Esophagus muscularis mucosa (tissue), 4 donors: ENCODE data around the gene OPTC. TPM values are rescaled to one million over a fixed set of nuclear protein-coding genes. Genes with fewer than 3 reads are reported as not detected.

Experiments
- DNase-seq: peaks from one replicate; pipeline ENCODE4 v3.0.0-alpha.2; 2017; ENCODE audit errors: extremely low spot score
- H3K27ac ChIP-seq, 4 donors: fragments of 200-600 bp; sonication (generic); replicated peaks in 1 of 4; 1 replicate in 3 of 4; 2 replicates in 1 of 4; pipeline ENCODE4 v1.5.1; 2016 to 2019; ENCODE audit warnings: mild to moderate bottlenecking in 1 of 4
- H3K27me3 ChIP-seq, 4 donors: fragments of 200-600 bp; sonication (generic); one replicate each; pipeline versions ENCODE4 v1.5.1 to v1.6.0; 2016 to 2019
- H3K36me3 ChIP-seq, 4 donors: fragments of 200-600 bp; sonication (generic); one replicate each; pipeline ENCODE4 v1.5.1; 2016 to 2019
- H3K4me1 ChIP-seq, 4 donors: fragments of 200-600 bp; sonication (generic); one replicate each; pipeline ENCODE4 v1.5.1; 2016 to 2019
- H3K4me3 ChIP-seq, 4 donors: fragments of 200-600 bp; sonication (generic); 1 replicate in 2 of 4; 2 replicates in 2 of 4; pipeline ENCODE4 v1.5.1; 2016 to 2019; ENCODE audit warnings: mild to moderate bottlenecking in 4 of 4, moderate library complexity in 1 of 4
- H3K9me3 ChIP-seq, 4 donors: fragments of 200-600 bp; sonication (generic); 1 replicate in 3 of 4; 2 replicates in 1 of 4; pipeline ENCODE4 v1.5.1; 2016 to 2019
- CTCF ChIP-seq, 3 experiments: fragments of 200-600 bp in 2 of 3; fragments of 450-650 bp in 1 of 3; sonication (generic) in 2 of 3; IDR thresholded peaks; one replicate each; pipeline ENCODE4 v1.5.1; 2017 to 2019; ENCODE audit warnings: antibody characterized with exemption in 3 of 3, mild to moderate bottlenecking in 2 of 3, moderate library complexity in 1 of 3
- EP300 ChIP-seq: sonication (generic); formaldehyde crosslinking; IDR thresholded peaks from one replicate; pipeline ENCODE4 v1.6.1; 2017; ENCODE audit warnings: antibody characterized with exemption
- POLR2A ChIP-seq: fragments of 450-650 bp; IDR thresholded peaks from one replicate; pipeline ENCODE4 v1.6.1; 2017; ENCODE audit warnings: antibody characterized with exemption, moderate library complexity, mild to moderate bottlenecking, low read depth
- POLR2AphosphoS5 ChIP-seq, 2 donors: sonication (generic); formaldehyde crosslinking; IDR thresholded peaks; one replicate each; pipeline ENCODE4 v1.6.1; 2017; ENCODE audit warnings: antibody characterized with exemption in 2 of 2
- WGBS: methylation state at CpG from one replicate; pipeline ENCODE4 v1.1.5; 2018; 5-methylcytosine and 5-hydroxymethylcytosine counted together
- intact Hi-C: fragments of 100-400 bp; cut with DNase I; formaldehyde crosslinking; loops from one replicate; pipeline ENCODE4 v1.15.1; 2023
- total RNA-seq, 4 donors: library from RNA; depleted of rRNA; stranded (reverse); fragments of >200 nt; gene quantifications; one replicate each; pipeline versions ENCODE4 v1.1.0 to v1.2.1, GENCODE V29; 2016

Gene OPTC
- total RNA-seq, 4 donors from 2014 or later = not detected

- intact Hi-C loops = no loop called here
- no peak for TF ChIP-seq EP300
- TF ChIP-seq POLR2AphosphoS5 (IDR thresholded peaks at IDR 0.05) = no peak
- TF ChIP-seq CTCF (IDR thresholded peaks at IDR 0.05) = no peak
- no peak for TF ChIP-seq POLR2A
- Histone ChIP-seq H3K4me3 (no peak overlapping the region), H3K9me3 (no peaks in the 10 kb centered on the region), H3K27ac (no peak overlapping the region), H3K27me3 (no peaks in the 10 kb centered on the region), H3K4me1 (peaks cover 0 to 15% (median 11%) of the 10 kb centered on the region in 4 donors), H3K36me3 (no peaks in the 10 kb centered on the region)
- no peak for DNase-seq
- WGBS = 84% methylated on average over 5 of the region's 5 CpGs
Measured at GRCh38 chr1:203497269-203497777, 3.4 kb downstream of the OPTC start.

GRCh38 chr1:203499643-203500278, 5.8 kb downstream of the OPTC start:
- Histone ChIP-seq H3K36me3 (no peaks in the 10 kb centered on the region), H3K4me1 (peaks cover 4 to 20% (median 19%) of the 10 kb centered on the region in 4 donors), H3K27ac (no peak overlapping the region), H3K4me3 (no peak overlapping the region), H3K27me3 (no peaks in the 10 kb centered on the region), H3K9me3 (no peaks in the 10 kb centered on the region)
- no peak for DNase-seq
- intact Hi-C loops = no loop called here
- no peak for TF ChIP-seq POLR2AphosphoS5 (IDR thresholded peaks at IDR 0.05)
- no peak for TF ChIP-seq EP300
- TF ChIP-seq CTCF (IDR thresholded peaks at IDR 0.05) = no peak
- no peak for TF ChIP-seq POLR2A
- WGBS = 94% methylated on average over 7 of the region's 7 CpGs

- Histone ChIP-seq H3K4me3 (no peak overlapping the region), H3K36me3 (no peaks in the 10 kb centered on the region), H3K4me1 (peaks cover 6 to 26% (median 25%) of the 10 kb centered on the region in 4 donors), H3K27ac (no peak overlapping the region), H3K27me3 (no peaks in the 10 kb centered on the region), H3K9me3 (no peaks in the 10 kb centered on the region)
- intact Hi-C loops = no loop called here
- 100% methylated on average over 1 of the region's 1 CpG for WGBS
- no peak for DNase-seq
- TF ChIP-seq POLR2A = no peak
- TF ChIP-seq EP300 = no peak
- TF ChIP-seq CTCF (IDR thresholded peaks at IDR 0.05) = no peak
- TF ChIP-seq POLR2AphosphoS5 (IDR thresholded peaks at IDR 0.05) = no peak
Measured at GRCh38 chr1:203500279-203500678, 6.3 kb downstream of the OPTC start.

GRCh38 chr1:203503836-203504235, 9.9 kb downstream of the OPTC start:
- no peak overlapping the region for H3K4me3 ChIP-seq
- no peaks in the 10 kb centered on the region for H3K36me3 ChIP-seq
- intact Hi-C loops = no loop called here
- no peaks in the 10 kb centered on the region for H3K27me3 ChIP-seq
- TF ChIP-seq EP300 (no peak), POLR2A (no peak), POLR2AphosphoS5 (IDR thresholded peaks at IDR 0.05) (no peak), CTCF (IDR thresholded peaks at IDR 0.05) (no peak)
- no peak overlapping the region for H3K27ac ChIP-seq
- H3K9me3 ChIP-seq = no peaks in the 10 kb centered on the region
- H3K4me1 ChIP-seq = peaks cover 30 to 60% (median 54%) of the 10 kb centered on the region in 4 donors
- no peak for DNase-seq
- 83% methylated on average over 3 of the region's 3 CpGs for WGBS
